Keratinocyte (primary cell): ENCODE results near the gene ASAP3. TPM values are rescaled to one million over a fixed set of nuclear protein-coding genes. Genes with fewer than 3 reads are reported as not detected.
A peak's percentile ranks its signal among the peaks of the same experiment; 100 is the strongest.

Experiments used
- DNase-seq: peaks from one replicate; pipeline ENCODE4 v3.0.0-alpha.2; 2011; ENCODE audit warnings: low read depth, missing footprints, low spot score
- FAIRE-seq: peaks from 2 replicates; lab custom pipeline; 2011; peaks lifted over from hg19 to GRCh38; lab: Jason Lieb, UNC
- H2AFZ ChIP-seq: 2 replicates; pipeline ENCODE4 v1.6.0; 2012; ENCODE audit warnings: low read length, control low read depth, inconsistent platforms; ENCODE audit not compliant: control insufficient read depth
- H3K27ac ChIP-seq: 2 replicates; pipeline ENCODE4 v1.5.1; 2011; ENCODE audit warnings: low read length; ENCODE audit not compliant: control insufficient read depth, insufficient read depth
- H3K27me3 ChIP-seq: 3 replicates; pipeline ENCODE4 v1.6.0; 2011; ENCODE audit warnings: low read length; ENCODE audit not compliant: control insufficient read depth, insufficient read depth; ENCODE audit errors: extremely low read depth
- H3K36me3 ChIP-seq, 2 experiments: 2 replicates in 1 of 2; 3 replicates in 1 of 2; pipeline ENCODE4 v1.5.1; 2011; ENCODE audit warnings: low read length in 2 of 2, mild to moderate bottlenecking in 1 of 2; ENCODE audit not compliant: control insufficient read depth in 2 of 2, insufficient read depth in 2 of 2; ENCODE audit errors: extremely low read depth in 1 of 2
- H3K4me1 ChIP-seq: 3 replicates; pipeline ENCODE4 v1.5.1; 2011; ENCODE audit warnings: low read length; ENCODE audit not compliant: control insufficient read depth, insufficient read depth; ENCODE audit errors: extremely low read depth
- H3K4me2 ChIP-seq: 3 replicates; pipeline ENCODE4 v1.6.0; 2011; ENCODE audit warnings: low read depth, low read length; ENCODE audit not compliant: control insufficient read depth, insufficient read depth; ENCODE audit errors: extremely low read depth
- H3K4me3 ChIP-seq, 3 experiments: fragments of 200-600 bp in 1 of 3; sonication (generic) in 1 of 3; 2 replicates in 2 of 3; 3 replicates in 1 of 3; pipeline ENCODE4 v1.5.1; 2011 to 2016; ENCODE audit warnings: low read length in 3 of 3, mild to moderate bottlenecking in 3 of 3, control low read depth in 2 of 3, inconsistent platforms in 1 of 3, low read depth in 1 of 3, mixed read lengths in 1 of 3, mixed run types in 1 of 3, moderate library complexity in 1 of 3; ENCODE audit not compliant: control insufficient read depth in 2 of 3, insufficient read depth in 2 of 3; ENCODE audit errors: extremely low read depth in 1 of 3
- H3K79me2 ChIP-seq: 2 replicates; pipeline ENCODE4 v1.6.0; 2012; ENCODE audit warnings: low read length; ENCODE audit not compliant: control insufficient read depth, insufficient read depth
- H3K9ac ChIP-seq: 3 replicates; pipeline ENCODE4 v1.6.0; 2011; ENCODE audit warnings: low read length; ENCODE audit not compliant: control insufficient read depth, insufficient read depth; ENCODE audit errors: extremely low read depth
- H3K9me1 ChIP-seq: 3 replicates; pipeline ENCODE4 v1.6.0; 2011; ENCODE audit warnings: low read length; ENCODE audit not compliant: control insufficient read depth, insufficient read depth; ENCODE audit errors: extremely low read depth
- H3K9me3 ChIP-seq: 2 replicates; pipeline ENCODE4 v1.5.1; 2012; ENCODE audit warnings: low read depth, low read length; ENCODE audit not compliant: control insufficient read depth
- H4K20me1 ChIP-seq: 3 replicates; pipeline ENCODE4 v1.6.0; 2011; ENCODE audit warnings: low read length; ENCODE audit not compliant: control insufficient read depth, insufficient read depth; ENCODE audit errors: extremely low read depth
- EZH2 ChIP-seq: IDR thresholded peaks from one replicate; pipeline ENCODE4 v1.6.1; 2012; ENCODE audit warnings: inconsistent platforms, mild to moderate bottlenecking, low read length, moderate library complexity
- dilution Hi-C: fragments of 300-500 bp; cut with MboI; formaldehyde crosslinking; loops from one replicate; pipeline ENCODE4 v1.7.0; 2020; ENCODE audit warnings: low sequenced_read_pairs; ENCODE audit not compliant: extremely low pct_ligation_motif_present
- polyA plus RNA-seq, 5 experiments: library from polyadenylated mRNA; depleted of rRNA in 3 of 5; stranded (reverse) in 3 of 5; stranded (forward) in 1 of 5; unstranded in 1 of 5; fragments of >200 nt; gene quantifications; 1 replicate in 1 of 5; 2 replicates in 3 of 5; 3 replicates in 1 of 5; pipeline versions ENCODE4 v1.2.1 to v1.2.3, GENCODE V29; 2011 to 2012; ENCODE audit warnings: missing spikeins in 2 of 5, low read depth in 1 of 5, low replicate concordance in 1 of 5
- TF ChIP-seq, protein P1 (sequence below), 3 experiments: IDR thresholded peaks in 1 of 3; conservative IDR thresholded peaks in 1 of 3; optimal IDR thresholded peaks in 1 of 3; 2 replicates in 2 of 3; 3 replicates in 1 of 3; pipeline versions ENCODE3 to v1.5.1; 2011; ENCODE audit warnings: low read length in 3 of 3, mild to moderate bottlenecking in 3 of 3, moderate library complexity in 2 of 3, control low read depth in 1 of 3, inconsistent platforms in 1 of 3; ENCODE audit not compliant: insufficient read depth in 2 of 3; ENCODE audit errors: extremely low read depth in 1 of 3

The ASAP3 gene
- polyA plus RNA-seq, 1 donor (not counting 4 experiments of a cell fraction or from before 2014, with no cell fraction given): 11.4 TPM

GRCh38 chr1:23485002-23485332 lies 988 bp upstream of the ASAP3 start:
- H2AFZ ChIP-seq: peak overlapping the region; percentile 27
- H3K9me1 ChIP-seq: no peaks in the 10 kb centered on the region
- no peaks in the 10 kb centered on the region for H3K27me3 ChIP-seq
- H3K9me3 ChIP-seq: no peaks in the 10 kb centered on the region
- no peaks in the 10 kb centered on the region for H3K79me2 ChIP-seq
- peak overlapping the region; percentile 13 for H3K9ac ChIP-seq
- no peak overlapping the region for H3K27ac ChIP-seq
- DNase-seq: no peak
- peak overlapping the region in 2 of 3 experiments; percentile 42 to 68 for H3K4me3 ChIP-seq
- H3K36me3 ChIP-seq: no peaks in the 10 kb centered on the region
- TF ChIP-seq, protein P1, sequence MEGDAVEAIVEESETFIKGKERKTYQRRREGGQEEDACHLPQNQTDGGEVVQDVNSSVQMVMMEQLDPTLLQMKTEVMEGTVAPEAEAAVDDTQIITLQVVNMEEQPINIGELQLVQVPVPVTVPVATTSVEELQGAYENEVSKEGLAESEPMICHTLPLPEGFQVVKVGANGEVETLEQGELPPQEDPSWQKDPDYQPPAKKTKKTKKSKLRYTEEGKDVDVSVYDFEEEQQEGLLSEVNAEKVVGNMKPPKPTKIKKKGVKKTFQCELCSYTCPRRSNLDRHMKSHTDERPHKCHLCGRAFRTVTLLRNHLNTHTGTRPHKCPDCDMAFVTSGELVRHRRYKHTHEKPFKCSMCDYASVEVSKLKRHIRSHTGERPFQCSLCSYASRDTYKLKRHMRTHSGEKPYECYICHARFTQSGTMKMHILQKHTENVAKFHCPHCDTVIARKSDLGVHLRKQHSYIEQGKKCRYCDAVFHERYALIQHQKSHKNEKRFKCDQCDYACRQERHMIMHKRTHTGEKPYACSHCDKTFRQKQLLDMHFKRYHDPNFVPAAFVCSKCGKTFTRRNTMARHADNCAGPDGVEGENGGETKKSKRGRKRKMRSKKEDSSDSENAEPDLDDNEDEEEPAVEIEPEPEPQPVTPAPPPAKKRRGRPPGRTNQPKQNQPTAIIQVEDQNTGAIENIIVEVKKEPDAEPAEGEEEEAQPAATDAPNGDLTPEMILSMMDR (optimal IDR thresholded peaks at IDR 0.05 in 1 of 3, IDR thresholded peaks at IDR 0.05 in 1 of 3, conservative IDR thresholded peaks at IDR 0.05 in 1 of 3; ENCODE audit: extremely low read depth in 1 of 3, insufficient read depth in 2 of 3, low read length in 3 of 3): no peak
- TF ChIP-seq EZH2: no peak
- H4K20me1 ChIP-seq: no peaks in the 10 kb centered on the region
- dilution Hi-C loops: no loop called here
- H3K4me2 ChIP-seq: peak overlapping the region; percentile 70
- H3K4me1 ChIP-seq: peaks cover 3% of the 10 kb centered on the region
- no peak for FAIRE-seq

GRCh38 chr1:23484253-23485001 lies 448 bp upstream of the ASAP3 start:
- DNase-seq (peak; percentile 35), FAIRE-seq (no peak)
- Histone ChIP-seq H3K27ac (peak overlapping the region; percentile 43), H3K27me3 (no peaks in the 10 kb centered on the region), H3K36me3 (no peaks in the 10 kb centered on the region), H3K79me2 (no peaks in the 10 kb centered on the region), H3K9me3 (no peaks in the 10 kb centered on the region), H3K9ac (peak overlapping the region; percentile 54), H2AFZ (peak overlapping the region; percentile 76), H3K4me2 (peak overlapping the region; percentile 70), H3K4me3 (peak overlapping the region; percentile 55 to 69 (median 68)), H4K20me1 (no peaks in the 10 kb centered on the region), H3K4me1 (peaks cover 3% of the 10 kb centered on the region), H3K9me1 (no peaks in the 10 kb centered on the region)
- dilution Hi-C loops: no loop called here
- TF ChIP-seq, protein P1 (optimal IDR thresholded peaks at IDR 0.05 in 1 of 3, IDR thresholded peaks at IDR 0.05 in 1 of 3, conservative IDR thresholded peaks at IDR 0.05 in 1 of 3; ENCODE audit: extremely low read depth in 1 of 3, insufficient read depth in 2 of 3, low read length in 3 of 3): no peak
- no peak for TF ChIP-seq EZH2
